22Rv1 (cell line): ENCODE data around the gene ZKSCAN7.
"Not testable (repeated sequence)": the region's sequence is repeated elsewhere in the genome, so short reads cannot be mapped to it uniquely, and the experiment has no call there.

Experiments
- CTCF ChIP-seq: fragments of 450-650 bp; IDR thresholded peaks from 2 replicates; pipeline ENCODE4 v1.5.1; 2017; ENCODE audit warnings: mild to moderate bottlenecking
- ZFX ChIP-seq: fragments of 450-650 bp; IDR thresholded peaks from 2 replicates; pipeline ENCODE4 v1.6.1; 2017; ENCODE audit warnings: antibody characterized with exemption, borderline replicate concordance

- TF ChIP-seq CTCF, ZFX: not testable (repeated sequence)
Observed at GRCh38 chr3:44534659-44535058, 20.3 kb upstream of the ZKSCAN7 start.
